ENCODE results near the gene ACTC1.

ACTC1 gene

GRCh38 chr15:34799149-34800101 lies 4.1 kb upstream of the ACTC1 start:
- DNase-seq = peak; percentile 44 to 61

DNA sequence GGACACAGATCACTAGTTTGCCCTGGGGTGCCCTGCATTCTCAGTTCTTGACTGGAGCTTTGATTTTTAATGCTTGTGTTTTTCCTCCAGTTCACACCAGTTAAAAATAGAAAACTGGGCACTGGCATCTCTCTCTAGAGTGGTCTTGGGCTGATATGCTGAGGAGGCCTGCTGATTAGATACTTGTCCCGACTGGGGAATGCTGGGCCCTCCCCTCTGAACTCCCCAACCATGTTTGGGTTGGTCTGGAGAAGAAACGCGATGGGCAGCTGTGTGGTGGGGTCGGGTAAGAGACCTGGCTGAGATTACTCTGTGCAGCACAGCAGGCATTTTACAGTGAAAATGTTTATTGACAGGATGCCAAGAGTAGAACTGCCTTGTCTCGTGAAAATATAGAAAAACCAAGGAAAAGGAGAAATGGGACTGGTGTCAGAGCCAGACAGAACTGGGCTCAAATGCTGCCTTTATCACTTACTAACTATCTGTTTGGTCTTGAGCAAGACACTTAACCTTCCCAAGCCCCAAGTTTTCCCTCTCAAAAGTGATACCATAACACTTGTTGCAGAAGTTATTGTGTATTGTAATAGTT lies 1.6 kb upstream of the ACTC1 start:
- DNase-seq = no peak

DNA sequence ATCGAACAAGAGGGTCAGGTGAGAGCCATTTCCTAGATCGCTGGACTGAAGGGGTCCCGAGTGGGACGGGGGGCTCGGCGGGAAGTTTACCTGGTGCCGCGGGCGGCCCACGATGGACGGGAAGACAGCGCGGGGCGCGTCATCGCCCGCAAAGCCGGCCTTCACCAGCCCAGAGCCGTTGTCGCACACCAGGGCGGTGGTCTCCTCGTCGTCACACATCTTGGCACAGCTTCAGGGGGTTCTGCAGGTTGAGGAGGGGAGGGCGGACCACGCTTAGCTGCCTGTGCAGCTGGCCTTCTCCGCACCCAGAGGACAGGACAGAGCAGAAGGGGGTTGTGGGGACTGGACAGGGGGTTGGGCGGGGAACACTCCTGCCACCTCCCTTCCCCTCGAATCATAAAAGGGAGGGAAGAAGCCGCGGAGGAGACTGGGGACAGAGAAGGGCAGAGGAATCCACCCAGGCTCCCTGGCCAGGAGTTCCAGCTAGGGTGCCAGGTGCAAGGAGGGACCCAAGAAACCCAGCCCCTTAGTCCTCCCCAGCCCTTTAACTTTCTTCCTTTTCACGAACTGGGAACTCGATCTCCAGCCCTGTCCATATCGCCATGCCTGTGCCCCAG lies 651 bp downstream of the ACTC1 start:
- no peak for DNase-seq

GRCh38 chr15:34793901-34794300 lies 1.4 kb downstream of the ACTC1 start:
- DNase-seq = no peak

- no peak for DNase-seq
These were observed 2.3 kb downstream of the ACTC1 start for GRCh38 chr15:34793071-34793470.

GRCh38 chr15:34791701-34792100 lies 3.6 kb downstream of the ACTC1 start:
- no peak for DNase-seq

GRCh38 chr15:34790121-34790520 lies 5.2 kb downstream of the ACTC1 start:
- DNase-seq = no peak

DNA sequence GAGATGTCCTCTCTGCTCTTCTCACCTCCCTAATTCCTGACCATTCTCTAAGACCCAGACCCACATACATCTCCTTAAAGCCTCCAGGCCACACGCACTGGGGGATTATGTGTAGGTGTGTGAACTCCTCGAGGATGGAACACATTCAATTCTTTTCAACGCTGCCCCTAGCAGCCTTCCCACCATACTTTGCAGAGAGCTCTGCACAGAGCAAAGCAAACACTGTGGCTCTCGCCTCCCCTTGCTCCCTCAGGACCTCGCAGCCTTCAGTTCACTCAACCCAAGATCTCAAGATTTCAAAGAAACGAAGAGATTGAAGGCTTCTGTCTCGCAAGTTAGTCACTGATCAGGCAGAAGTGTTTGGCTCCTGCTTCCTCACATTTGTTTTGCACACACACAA lies 6.0 kb downstream of the ACTC1 start:
- DNase-seq = no peak

GRCh38 chr15:34786206-34786605 lies 9.1 kb downstream of the ACTC1 start:
- no peak for DNase-seq

- no peak for DNase-seq
These were observed 11.4 kb downstream of the ACTC1 start for GRCh38 chr15:34783991-34784390.

- no peak for DNase-seq
These were observed 11.9 kb downstream of the ACTC1 start for GRCh38 chr15:34783431-34783830.

DNA sequence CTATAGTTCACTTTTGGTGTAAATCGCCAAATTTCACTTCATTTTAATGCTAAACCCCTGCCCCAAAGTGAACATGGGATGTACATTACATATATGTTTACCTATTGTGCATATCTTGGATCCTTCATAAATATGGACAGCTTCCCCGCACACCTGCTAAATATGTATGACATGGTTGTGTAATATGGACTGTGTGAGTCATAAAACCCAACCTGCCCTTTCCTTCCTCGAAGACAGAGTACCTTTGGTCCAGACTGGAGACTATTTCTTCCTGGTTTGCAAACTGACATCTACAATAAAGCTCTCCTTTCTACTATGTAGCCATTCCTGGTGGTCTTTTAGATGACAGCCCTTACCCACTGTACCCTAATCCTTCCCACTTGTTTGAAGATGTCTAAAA lies 12.4 kb downstream of the ACTC1 start:
- DNase-seq = no peak

DNA sequence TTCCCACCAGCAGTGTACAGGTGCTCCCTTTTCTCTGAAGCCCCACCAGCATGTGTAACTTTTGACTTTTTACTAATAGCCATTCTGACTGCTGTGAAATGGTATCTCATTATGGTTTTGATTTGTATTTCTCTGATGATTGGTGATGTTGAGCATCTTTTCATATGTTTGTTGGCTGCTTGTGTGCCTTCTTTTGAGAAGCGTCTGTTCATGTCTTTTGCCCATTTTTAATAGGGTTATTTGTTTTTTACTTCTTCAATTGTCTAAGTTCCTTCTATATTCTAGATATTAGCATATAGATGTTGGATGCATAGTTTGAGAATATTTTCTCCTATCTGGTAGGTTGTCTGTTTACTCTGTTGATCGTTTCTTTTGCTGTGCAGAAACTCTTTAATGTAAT lies 14.6 kb downstream of the ACTC1 start:
- no peak for DNase-seq

GRCh38 chr15:34776606-34777105 lies 18.7 kb downstream of the ACTC1 start:
- no peak for DNase-seq

DNA sequence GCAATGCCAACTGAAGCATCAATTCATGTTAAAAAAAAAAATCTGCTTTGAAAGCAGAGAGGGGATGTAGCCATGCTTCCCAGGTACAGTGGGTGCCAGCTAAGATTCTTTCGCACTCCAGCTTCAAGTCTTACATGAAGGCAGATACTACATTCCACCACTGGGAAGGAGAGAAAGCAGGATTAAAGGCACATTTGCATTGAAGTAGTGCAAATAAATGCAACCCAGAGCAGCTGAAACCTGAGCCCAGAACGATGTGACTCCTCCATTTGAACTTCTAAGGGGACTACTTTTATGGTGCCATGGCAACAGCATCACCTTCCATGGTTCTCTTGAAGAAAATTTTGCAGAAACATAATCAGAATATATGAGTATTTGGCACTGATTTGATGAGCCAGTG lies 21.4 kb downstream of the ACTC1 start:
- no peak for DNase-seq

DNA sequence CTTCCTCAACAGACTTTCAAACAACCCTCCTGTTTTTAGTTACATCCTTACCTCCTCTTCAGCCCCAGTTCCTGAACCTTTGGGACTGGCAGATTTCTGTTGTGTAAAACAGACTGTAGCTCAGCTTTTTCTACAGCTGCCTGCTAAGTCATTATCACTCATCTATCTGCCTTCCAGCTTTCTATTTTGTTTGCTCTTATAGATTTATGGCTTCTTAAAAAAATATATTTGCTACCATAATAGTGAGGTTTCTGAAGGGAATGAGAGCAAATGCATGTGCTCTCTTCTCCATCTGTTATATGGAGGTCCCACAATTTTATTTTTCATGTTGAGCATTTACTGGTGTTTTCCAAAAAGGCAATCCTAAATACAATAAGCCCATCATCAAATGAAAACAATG lies 22.3 kb downstream of the ACTC1 start:
- peak in 1 of 2 experiments; percentile 13 for DNase-seq

DNA sequence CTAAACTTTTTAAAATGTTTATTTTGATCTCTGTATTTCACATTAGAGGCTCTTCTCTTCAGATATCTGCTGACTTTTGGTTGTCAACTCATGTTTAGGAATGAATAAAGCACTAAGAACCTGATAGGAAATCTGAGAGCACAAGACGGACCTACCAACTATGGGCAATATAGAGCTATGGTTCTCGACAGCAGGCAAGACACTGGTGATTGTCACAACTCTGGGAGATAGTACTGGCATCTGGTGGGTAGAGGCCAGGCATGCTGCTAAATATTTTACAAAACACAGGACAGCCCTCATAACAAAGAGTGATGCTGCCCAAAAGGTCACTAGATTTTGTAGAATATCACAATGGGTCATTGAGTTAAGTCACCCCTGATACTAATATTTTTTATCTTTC lies 23.0 kb downstream of the ACTC1 start:
- DNase-seq = no peak

DNA sequence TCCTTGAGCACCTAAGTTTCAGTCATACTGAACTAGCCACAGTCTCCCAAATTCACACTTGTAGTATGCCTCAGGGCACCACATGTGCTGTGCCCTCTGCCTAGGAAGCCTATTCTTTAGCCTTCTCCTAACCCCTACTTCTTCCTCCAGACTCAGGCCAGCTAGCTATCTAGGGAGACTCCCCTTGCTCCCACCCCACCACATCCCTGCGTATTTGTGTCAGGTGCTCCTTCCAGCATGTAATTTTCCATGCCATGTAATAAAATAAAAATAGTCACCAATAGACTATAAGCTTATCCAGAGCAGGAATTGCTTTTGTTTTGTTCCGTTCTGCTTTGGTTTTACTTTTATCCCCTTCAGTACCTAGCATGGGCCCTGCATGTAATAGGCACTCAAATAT lies 25.6 kb downstream of the ACTC1 start:
- DNase-seq = no peak

GRCh38 chr15:34768530-34768929 lies 26.8 kb downstream of the ACTC1 start:
- DNase-seq = no peak

- no peak for DNase-seq
These were observed 29.6 kb downstream of the ACTC1 start for GRCh38 chr15:34765741-34766140.

GRCh38 chr15:34760909-34761308 lies 34.4 kb downstream of the ACTC1 start:
- no peak for DNase-seq

GRCh38 chr15:34759992-34760391 lies 35.4 kb downstream of the ACTC1 start:
- DNase-seq = no peak

DNA sequence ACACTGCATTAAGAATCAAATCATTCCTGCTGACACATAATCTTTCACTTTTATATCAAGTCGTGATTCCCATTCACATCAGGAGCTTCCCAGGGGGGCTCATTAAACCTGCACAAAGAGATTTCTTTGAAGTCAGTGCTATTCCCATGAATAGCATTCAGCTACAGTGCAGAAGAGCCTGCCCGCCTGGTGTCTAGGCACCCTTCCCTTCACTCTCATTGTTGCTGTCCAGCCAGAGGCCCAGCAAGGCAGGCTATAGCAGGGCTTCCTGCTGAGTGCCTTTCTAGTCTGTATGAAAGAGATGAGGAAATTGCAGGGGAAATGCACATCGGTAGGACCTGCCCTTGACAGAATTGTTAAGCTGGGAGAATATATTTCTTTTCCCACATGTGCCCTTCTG lies 36.0 kb downstream of the ACTC1 start:
- no peak for DNase-seq

GRCh38 chr15:34757262-34757661 lies 38.1 kb downstream of the ACTC1 start:
- no peak for DNase-seq

Measured in SHP77 (cell line).